Measurements from ENCODE around the gene RTP5.

- TF ChIP-seq POLR2A (IDR thresholded peaks at IDR 0.05; ENCODE audit: low read depth, low read length) = no peak
- TF ChIP-seq POLR2AphosphoS5 (IDR thresholded peaks at IDR 0.05; ENCODE audit: low read depth, low read length) = no peak
- no peak for TF ChIP-seq TAF1 (IDR thresholded peaks at IDR 0.05; ENCODE audit: borderline replicate concordance, low read depth, low read length)
These were observed 9.8 kb downstream of the RTP5 start for GRCh38 chr2:241879326-241879725.

All from GM12892 (cell line).